Measurements from ENCODE around the gene SEPTIN8. TPM values are rescaled to one million over a fixed set of nuclear protein-coding genes. Genes with fewer than 3 reads are reported as not detected.

Gene SEPTIN8
- polyA plus RNA-seq, 2 donors: 22.1 to 23.3 TPM

- Histone ChIP-seq H3K9me3 (ENCODE audit: control insufficient read depth in 2 of 2, insufficient read depth in 1 of 2, low read depth in 1 of 2, low read length in 1 of 2) (no peaks in the 10 kb centered on the region), H3K27ac (ENCODE audit: low read depth in 2 of 2, low read length in 1 of 2) (no peak overlapping the region), H3K27me3 (ENCODE audit: control insufficient read depth in 1 of 2, insufficient read depth in 2 of 2, low read length in 2 of 2) (no peaks in the 10 kb centered on the region), H3K4me3 (ENCODE audit: low read depth in 1 of 2, low read length in 2 of 2) (no peak overlapping the region), H3K36me3 (ENCODE audit: control insufficient read depth in 2 of 2, insufficient read depth in 2 of 2, low read length in 1 of 2) (no peaks in the 10 kb centered on the region), H3K4me1 (ENCODE audit: control insufficient read depth in 2 of 2, insufficient read depth in 2 of 2, low read length in 1 of 2) (no peaks in the 10 kb centered on the region)
- WGBS, 2 donors: 97 to 99% methylated on average over 1 of the region's 1 CpG
Observed at GRCh38 chr5:132787076-132787475, 10.0 kb upstream of the SEPTIN8 start.

GRCh38 chr5:132785864-132786263 lies 8.8 kb upstream of the SEPTIN8 start:
- H3K9me3 ChIP-seq (ENCODE audit: control insufficient read depth in 2 of 2, insufficient read depth in 1 of 2, low read depth in 1 of 2, low read length in 1 of 2): no peaks in the 10 kb centered on the region
- no peaks in the 10 kb centered on the region for H3K4me1 ChIP-seq (ENCODE audit: control insufficient read depth in 2 of 2, insufficient read depth in 2 of 2, low read length in 1 of 2)
- no peaks in the 10 kb centered on the region for H3K27me3 ChIP-seq (ENCODE audit: control insufficient read depth in 1 of 2, insufficient read depth in 2 of 2, low read length in 2 of 2)
- no peak overlapping the region for H3K4me3 ChIP-seq (ENCODE audit: low read depth in 1 of 2, low read length in 2 of 2)
- H3K27ac ChIP-seq (ENCODE audit: low read depth in 2 of 2, low read length in 1 of 2): no peak overlapping the region
- 93 to 98% methylated on average over 4 of the region's 4 CpGs for WGBS, 2 donors
- H3K36me3 ChIP-seq (ENCODE audit: control insufficient read depth in 2 of 2, insufficient read depth in 2 of 2, low read length in 1 of 2): no peaks in the 10 kb centered on the region

- 72 to 77% methylated on average over 5 of the region's 5 CpGs for WGBS, 2 donors
- Histone ChIP-seq H3K4me3 (ENCODE audit: low read depth in 1 of 2, low read length in 2 of 2) (no peak overlapping the region), H3K27ac (ENCODE audit: low read depth in 2 of 2, low read length in 1 of 2) (no peak overlapping the region), H3K36me3 (ENCODE audit: control insufficient read depth in 2 of 2, insufficient read depth in 2 of 2, low read length in 1 of 2) (no peaks in the 10 kb centered on the region), H3K27me3 (ENCODE audit: control insufficient read depth in 1 of 2, insufficient read depth in 2 of 2, low read length in 2 of 2) (no peaks in the 10 kb centered on the region), H3K4me1 (ENCODE audit: control insufficient read depth in 2 of 2, insufficient read depth in 2 of 2, low read length in 1 of 2) (no peaks in the 10 kb centered on the region), H3K9me3 (ENCODE audit: control insufficient read depth in 2 of 2, insufficient read depth in 1 of 2, low read depth in 1 of 2, low read length in 1 of 2) (no peaks in the 10 kb centered on the region)
Observed at GRCh38 chr5:132785365-132785764, 8.3 kb upstream of the SEPTIN8 start.

- H3K9me3 ChIP-seq (ENCODE audit: control insufficient read depth in 2 of 2, insufficient read depth in 1 of 2, low read depth in 1 of 2, low read length in 1 of 2): no peaks in the 10 kb centered on the region
- 71 to 73% methylated on average over 4 of the region's 4 CpGs for WGBS, 2 donors
Observed at GRCh38 chr5:132782101-132782500, 5.1 kb upstream of the SEPTIN8 start.

GRCh38 chr5:132781029-132781428 lies 4.0 kb upstream of the SEPTIN8 start:
- Histone ChIP-seq H3K27me3 (ENCODE audit: control insufficient read depth in 1 of 2, insufficient read depth in 2 of 2, low read length in 2 of 2) (no peaks in the 10 kb centered on the region), H3K36me3 (ENCODE audit: control insufficient read depth in 2 of 2, insufficient read depth in 2 of 2, low read length in 1 of 2) (no peaks in the 10 kb centered on the region), H3K9me3 (ENCODE audit: control insufficient read depth in 2 of 2, insufficient read depth in 1 of 2, low read depth in 1 of 2, low read length in 1 of 2) (no peaks in the 10 kb centered on the region), H3K27ac (ENCODE audit: low read depth in 2 of 2, low read length in 1 of 2) (no peak overlapping the region), H3K4me3 (ENCODE audit: low read depth in 1 of 2, low read length in 2 of 2) (no peak overlapping the region), H3K4me1 (ENCODE audit: control insufficient read depth in 2 of 2, insufficient read depth in 2 of 2, low read length in 1 of 2) (peaks cover 0 to 8% of the 10 kb centered on the region in 2 donors)
- 92% methylated on average over 4 of the region's 4 CpGs for WGBS, 2 donors

More at GRCh38 chr5:132782101-132782500, 5.1 kb upstream of the SEPTIN8 start:
- no peaks in the 10 kb centered on the region for H3K36me3 ChIP-seq (ENCODE audit: control insufficient read depth in 2 of 2, insufficient read depth in 2 of 2, low read length in 1 of 2)
- no peaks in the 10 kb centered on the region for H3K27me3 ChIP-seq (ENCODE audit: control insufficient read depth in 1 of 2, insufficient read depth in 2 of 2, low read length in 2 of 2)
- H3K4me3 ChIP-seq (ENCODE audit: low read depth in 1 of 2, low read length in 2 of 2): no peak overlapping the region
- no peak overlapping the region for H3K27ac ChIP-seq (ENCODE audit: low read depth in 2 of 2, low read length in 1 of 2)
- H3K4me1 ChIP-seq (ENCODE audit: control insufficient read depth in 2 of 2, insufficient read depth in 2 of 2, low read length in 1 of 2): peaks cover 0 to 6% of the 10 kb centered on the region in 2 donors

GRCh38 chr5:132780577-132780976 lies 3.5 kb upstream of the SEPTIN8 start:
- Histone ChIP-seq H3K4me1 (ENCODE audit: control insufficient read depth in 2 of 2, insufficient read depth in 2 of 2, low read length in 1 of 2) (peaks cover 0 to 10% of the 10 kb centered on the region in 2 donors), H3K36me3 (ENCODE audit: control insufficient read depth in 2 of 2, insufficient read depth in 2 of 2, low read length in 1 of 2) (no peaks in the 10 kb centered on the region), H3K9me3 (ENCODE audit: control insufficient read depth in 2 of 2, insufficient read depth in 1 of 2, low read depth in 1 of 2, low read length in 1 of 2) (no peaks in the 10 kb centered on the region), H3K4me3 (ENCODE audit: low read depth in 1 of 2, low read length in 2 of 2) (no peak overlapping the region), H3K27me3 (ENCODE audit: control insufficient read depth in 1 of 2, insufficient read depth in 2 of 2, low read length in 2 of 2) (no peaks in the 10 kb centered on the region), H3K27ac (ENCODE audit: low read depth in 2 of 2, low read length in 1 of 2) (no peak overlapping the region)
- 90% methylated on average over 1 of the region's 1 CpG for WGBS, 2 donors

- H3K27ac ChIP-seq (ENCODE audit: low read depth in 2 of 2, low read length in 1 of 2): no peak overlapping the region
- 90 to 92% methylated on average over 3 of the region's 3 CpGs for WGBS, 2 donors
- H3K4me1 ChIP-seq (ENCODE audit: control insufficient read depth in 2 of 2, insufficient read depth in 2 of 2, low read length in 1 of 2): peaks cover 0 to 13% of the 10 kb centered on the region in 2 donors
- no peaks in the 10 kb centered on the region for H3K9me3 ChIP-seq (ENCODE audit: control insufficient read depth in 2 of 2, insufficient read depth in 1 of 2, low read depth in 1 of 2, low read length in 1 of 2)
- no peaks in the 10 kb centered on the region for H3K36me3 ChIP-seq (ENCODE audit: control insufficient read depth in 2 of 2, insufficient read depth in 2 of 2, low read length in 1 of 2)
- H3K27me3 ChIP-seq (ENCODE audit: control insufficient read depth in 1 of 2, insufficient read depth in 2 of 2, low read length in 2 of 2): no peaks in the 10 kb centered on the region
- H3K4me3 ChIP-seq (ENCODE audit: low read depth in 1 of 2, low read length in 2 of 2): no peak overlapping the region
Observed at GRCh38 chr5:132779961-132780360, 2.9 kb upstream of the SEPTIN8 start.

- Histone ChIP-seq H3K4me1 (ENCODE audit: control insufficient read depth in 2 of 2, insufficient read depth in 2 of 2, low read length in 1 of 2) (peaks cover 7 to 23% of the 10 kb centered on the region in 2 donors), H3K27ac (ENCODE audit: low read depth in 2 of 2, low read length in 1 of 2) (no peak overlapping the region), H3K9me3 (ENCODE audit: control insufficient read depth in 2 of 2, insufficient read depth in 1 of 2, low read depth in 1 of 2, low read length in 1 of 2) (no peaks in the 10 kb centered on the region)
Observed at GRCh38 chr5:132778856-132779255, 1.8 kb upstream of the SEPTIN8 start.

GRCh38 chr5:132778129-132778528 lies 1.1 kb upstream of the SEPTIN8 start:
- no peaks in the 10 kb centered on the region for H3K27me3 ChIP-seq (ENCODE audit: control insufficient read depth in 1 of 2, insufficient read depth in 2 of 2, low read length in 2 of 2)
- H3K27ac ChIP-seq (ENCODE audit: low read depth in 2 of 2, low read length in 1 of 2): peak overlapping the region in 1 of 2 donors; percentile 24
- 59 to 64% methylated on average over 4 of the region's 4 CpGs for WGBS, 2 donors
- no peaks in the 10 kb centered on the region for H3K36me3 ChIP-seq (ENCODE audit: control insufficient read depth in 2 of 2, insufficient read depth in 2 of 2, low read length in 1 of 2)
- peak overlapping the region in 1 of 2 donors; percentile 81 for H3K4me3 ChIP-seq (ENCODE audit: low read depth in 1 of 2, low read length in 2 of 2)
- H3K9me3 ChIP-seq (ENCODE audit: control insufficient read depth in 2 of 2, insufficient read depth in 1 of 2, low read depth in 1 of 2, low read length in 1 of 2): no peaks in the 10 kb centered on the region
- peaks cover 8 to 23% of the 10 kb centered on the region in 2 donors for H3K4me1 ChIP-seq (ENCODE audit: control insufficient read depth in 2 of 2, insufficient read depth in 2 of 2, low read length in 1 of 2)

More at GRCh38 chr5:132778856-132779255, 1.8 kb upstream of the SEPTIN8 start:
- 80 to 91% methylated on average over 5 of the region's 5 CpGs for WGBS, 2 donors
- no peaks in the 10 kb centered on the region for H3K36me3 ChIP-seq (ENCODE audit: control insufficient read depth in 2 of 2, insufficient read depth in 2 of 2, low read length in 1 of 2)
- no peaks in the 10 kb centered on the region for H3K27me3 ChIP-seq (ENCODE audit: control insufficient read depth in 1 of 2, insufficient read depth in 2 of 2, low read length in 2 of 2)
- no peak overlapping the region for H3K4me3 ChIP-seq (ENCODE audit: low read depth in 1 of 2, low read length in 2 of 2)

- H3K4me3 ChIP-seq (ENCODE audit: low read depth in 1 of 2, low read length in 2 of 2): peak overlapping the region; percentile 73 to 81
- peaks cover 12 to 29% of the 10 kb centered on the region in 2 donors for H3K4me1 ChIP-seq (ENCODE audit: control insufficient read depth in 2 of 2, insufficient read depth in 2 of 2, low read length in 1 of 2)
- no peaks in the 10 kb centered on the region for H3K9me3 ChIP-seq (ENCODE audit: control insufficient read depth in 2 of 2, insufficient read depth in 1 of 2, low read depth in 1 of 2, low read length in 1 of 2)
- H3K27ac ChIP-seq (ENCODE audit: low read depth in 2 of 2, low read length in 1 of 2): peak overlapping the region; percentile 21 to 82
- H3K36me3 ChIP-seq (ENCODE audit: control insufficient read depth in 2 of 2, insufficient read depth in 2 of 2, low read length in 1 of 2): no peaks in the 10 kb centered on the region
- 1% methylated on average over 38 to 40 of the region's 40 CpGs for WGBS, 2 donors
- no peaks in the 10 kb centered on the region for H3K27me3 ChIP-seq (ENCODE audit: control insufficient read depth in 1 of 2, insufficient read depth in 2 of 2, low read length in 2 of 2)
Observed at GRCh38 chr5:132776938-132777208, 166 bp downstream of the SEPTIN8 start.
